SH-SY5Y (cell line): Measurements from ENCODE around the gene NELFCD.

Source experiments
- GATA2 ChIP-seq: IDR thresholded peaks from 2 replicates; pipeline ENCODE4 v1.6.1; 2011; ENCODE audit warnings: mild to moderate bottlenecking, low read depth, low read length
- GATA3 ChIP-seq: IDR thresholded peaks from 2 replicates; pipeline ENCODE4 v1.6.1; 2011; ENCODE audit warnings: low read depth, mild to moderate bottlenecking, low read length, moderate library complexity

DNA sequence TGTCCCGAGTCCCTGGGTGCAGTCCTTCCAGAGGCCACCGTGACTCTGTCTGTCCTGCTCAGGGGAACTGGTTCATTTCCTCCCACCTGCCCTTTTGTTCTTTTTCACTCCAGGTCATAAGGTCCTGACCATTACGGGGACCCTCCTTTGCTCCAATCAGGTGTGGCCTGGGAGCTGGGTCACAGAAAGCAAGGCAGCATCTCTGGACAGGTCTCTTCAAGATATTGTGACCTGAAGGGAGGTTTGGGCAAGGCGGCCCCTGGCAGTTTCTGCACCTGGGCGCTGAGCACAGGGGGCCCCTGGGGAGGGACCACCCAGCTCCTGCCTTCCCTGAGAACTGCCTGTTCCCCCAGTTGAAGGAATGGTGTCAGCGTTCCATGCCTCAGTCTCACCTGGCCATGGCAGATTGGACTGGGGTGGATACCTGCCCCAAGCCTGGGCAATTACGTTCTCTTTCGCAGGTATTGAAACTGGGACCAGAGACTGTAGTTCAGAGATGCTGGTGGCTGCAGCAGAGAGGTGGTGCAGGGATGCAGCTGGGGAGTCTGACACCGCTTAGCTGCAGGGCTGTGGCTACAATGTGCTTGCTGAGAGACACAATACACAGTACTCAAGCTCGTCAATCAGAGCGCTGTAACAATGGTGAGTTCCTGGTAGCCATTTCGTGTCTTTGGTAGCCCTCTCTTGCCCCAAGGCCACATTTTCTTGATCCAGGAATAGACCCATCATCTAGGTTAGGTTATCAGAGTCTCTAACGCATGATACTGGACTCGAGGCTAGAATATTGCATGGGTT lies 15.6 kb upstream of the NELFCD start:
- TF ChIP-seq GATA2 (no peak), GATA3 (no peak)
